ENCODE measurements around the gene MCOLN2. TPM values are rescaled to one million over a fixed set of nuclear protein-coding genes. Genes with fewer than 3 reads are reported as not detected.

MCOLN2 gene
- total RNA-seq, 1 experiment from 2014 or later = 11.3 TPM

GRCh38 chr1:84972377-84972987 is 24.4 kb downstream of the MCOLN2 start:
- intact Hi-C loops (cut with micrococcal nuclease) = no loop called here
- Histone ChIP-seq H3K9ac (ENCODE audit: low read length) (no peak overlapping the region), H3K9me2 (ENCODE audit: insufficient read depth) (no peaks in the 10 kb centered on the region), H3K4me2 (ENCODE audit: low read length) (no peak overlapping the region), H3K27me3 (ENCODE audit: insufficient read depth, low read length) (no peaks in the 10 kb centered on the region), H3K36me3 (ENCODE audit: control insufficient read depth in 1 of 2, insufficient read depth in 2 of 2, low read length in 2 of 2) (no peaks in the 10 kb centered on the region), H2AFZ (ENCODE audit: low read depth, low read length, poor library complexity, severe bottlenecking) (no peak overlapping the region), H3K9me3 (ENCODE audit: control insufficient read depth in 1 of 2, insufficient read depth in 1 of 2, low read depth in 1 of 2, low read length in 2 of 2) (no peaks in the 10 kb centered on the region), H4K20me1 (ENCODE audit: insufficient read depth) (no peaks in the 10 kb centered on the region), H3K79me2 (ENCODE audit: insufficient read depth, low read length) (no peaks in the 10 kb centered on the region), H3K4me1 (ENCODE audit: control insufficient read depth in 1 of 2, insufficient read depth in 2 of 2, low read length in 2 of 2) (no peaks in the 10 kb centered on the region), H3K4me3 (replicated peaks in 1 of 2; ENCODE audit: low read depth in 1 of 2, low read length in 2 of 2) (no peak overlapping the region), H3K27ac (ENCODE audit: low read depth, low read length) (no peak overlapping the region)
- ChIA-PET RAD21 (ENCODE audit: low non-redundant PET in 1 of 2, low total read pairs in 2 of 2, uncharacterized antibody in 2 of 2, unreplicated experiment in 2 of 2) (no interaction called here), POLR2A (no interaction called here), CTCF (interaction anchor here (2.2 kb wide), 1 partner anchor 28 kb away, joined by 7 read pairs; no protein-coding TSS in a partner anchor)
- TF ChIP-seq YY1 (IDR thresholded peaks at IDR 0.05; ENCODE audit: extremely low read depth, insufficient replicate concordance, low read depth, low read length) (no peak), POLR2A (IDR thresholded peaks at IDR 0.05; ENCODE audit: borderline replicate concordance, extremely low read depth, insufficient read depth, insufficient read length) (no peak), MAX (IDR thresholded peaks at IDR 0.05) (no peak), EZH2phosphoT487 (IDR thresholded peaks at IDR 0.05; ENCODE audit: borderline replicate concordance) (no peak), EGR1 (IDR thresholded peaks at IDR 0.05; ENCODE audit: low read depth) (no peak), JUND (IDR thresholded peaks at IDR 0.05) (no peak), RAD21 (IDR thresholded peaks at IDR 0.05; ENCODE audit: low read depth) (no peak), SRF (IDR thresholded peaks at IDR 0.05; ENCODE audit: low read depth) (no peak), ZNF274 (IDR thresholded peaks at IDR 0.05; ENCODE audit: low read depth, low read length) (no peak), ELF1 (IDR thresholded peaks at IDR 0.05; ENCODE audit: borderline replicate concordance, low read depth) (no peak), CBX3 (IDR thresholded peaks at IDR 0.05; ENCODE audit: low read depth) (no peak), ZBTB33 (IDR thresholded peaks at IDR 0.05; ENCODE audit: extremely low read depth, insufficient replicate concordance, low read length) (no peak), REST (IDR thresholded peaks at IDR 0.05; ENCODE audit: low read depth) (no peak), ATF3 (IDR thresholded peaks at IDR 0.05) (no peak), SP1 (IDR thresholded peaks at IDR 0.05; ENCODE audit: low read depth) (no peak), ZFX (IDR thresholded peaks at IDR 0.05) (no peak), TCF7L2 (IDR thresholded peaks at IDR 0.05; ENCODE audit: borderline replicate concordance, extremely low read depth, insufficient read depth, insufficient read length) (no peak), POLR2AphosphoS5 (IDR thresholded peaks at IDR 0.05; ENCODE audit: low read depth, low read length) (no peak), SIN3A (IDR thresholded peaks at IDR 0.05; ENCODE audit: low read depth) (no peak)
- no peak for DNase-seq (ENCODE audit: low read depth, low spot score)
- BruUV-seq (replicated peaks) = no TSS peak
- no peak for ATAC-seq
